Esophagus squamous epithelium (tissue), 4 donors: ENCODE data around the gene SPOPL.

ENCODE experiments used
- CTCF ChIP-seq, 6 experiments: fragments of 450-650 bp in 4 of 6; fragments of 200-600 bp in 2 of 6; sonication (generic) in 2 of 6; IDR thresholded peaks; one replicate each; pipeline ENCODE4 v1.5.1; 2016 to 2019; ENCODE audit warnings: antibody characterized with exemption in 6 of 6, mild to moderate bottlenecking in 4 of 6, moderate library complexity in 4 of 6
- POLR2A ChIP-seq, 4 donors: fragments of 450-650 bp; IDR thresholded peaks; one replicate each; pipeline ENCODE4 v1.6.1; 2017; ENCODE audit warnings: antibody characterized with exemption in 4 of 4, mild to moderate bottlenecking in 4 of 4, moderate library complexity in 3 of 4

GRCh38 chr2:138469411-138469810, 32.2 kb upstream of the SPOPL start:
- no peak for TF ChIP-seq CTCF (IDR thresholded peaks at IDR 0.05)
- no peak for TF ChIP-seq POLR2A (IDR thresholded peaks at IDR 0.05)
